ENCODE measurements around the gene PTPN1.
"Not testable (repeated sequence)": the region's sequence is repeated elsewhere in the genome, so short reads cannot be mapped to it uniquely, and the experiment has no call there.

The PTPN1 gene

DNA sequence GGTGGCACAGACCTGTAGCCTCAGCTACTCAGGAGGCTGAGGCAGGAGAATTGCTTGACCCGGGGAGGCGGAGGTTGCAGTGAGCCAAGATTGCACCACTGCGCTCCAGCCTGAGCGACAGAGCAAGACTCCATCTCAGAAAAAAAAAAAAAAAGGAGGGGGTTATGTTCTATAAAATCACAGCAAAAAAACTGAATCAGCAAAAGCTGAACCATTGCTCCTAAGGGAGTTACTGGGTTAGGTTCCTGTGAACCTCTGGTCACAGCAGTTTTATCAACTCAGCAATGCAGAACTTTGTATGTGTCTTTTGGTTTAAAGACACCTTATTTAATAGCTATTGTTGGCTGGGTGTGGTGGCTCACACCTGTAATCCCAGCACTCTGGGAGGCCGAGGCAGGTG lies 88.6 kb downstream of the PTPN1 start:
- H2BK12ac ChIP-seq (ENCODE audit: low read length); H2AK5ac ChIP-seq (ENCODE audit: low read depth, low read length); H4K91ac ChIP-seq (ENCODE audit: low read depth, low read length, poor library complexity); H3K27ac ChIP-seq (replicated peaks; ENCODE audit: low read length); H4K8ac ChIP-seq (ENCODE audit: low read depth, low read length); H2BK5ac ChIP-seq (ENCODE audit: low read length); DNase-seq (ENCODE audit: low spot score); H3K9me3 ChIP-seq (replicated peaks in 1 of 2; ENCODE audit: control insufficient read depth in 2 of 2, insufficient read depth in 1 of 2, low read depth in 1 of 2, low read length in 2 of 2); H2AFZ ChIP-seq (ENCODE audit: low read length); H2BK120ac ChIP-seq (ENCODE audit: low read depth, low read length); H3K4ac ChIP-seq (ENCODE audit: low read length); H3K4me3 ChIP-seq (ENCODE audit: low read length in 2 of 2); H2BK15ac ChIP-seq (ENCODE audit: low read length); H3K79me1 ChIP-seq (ENCODE audit: low read depth, low read length); H3K18ac ChIP-seq (ENCODE audit: low read length); H3K9ac ChIP-seq (ENCODE audit: low read depth, low read length, poor library complexity); H3K36me3 ChIP-seq (replicated peaks in 1 of 2; ENCODE audit: control insufficient read depth in 2 of 2, insufficient read depth in 2 of 2, low read length in 2 of 2); H3K27me3 ChIP-seq (ENCODE audit: control insufficient read depth in 3 of 3, insufficient read depth in 3 of 3, low read depth in 1 of 3, low read length in 3 of 3); H3K23ac ChIP-seq (ENCODE audit: low read depth, low read length, poor library complexity); H3K14ac ChIP-seq (ENCODE audit: low read length); H3K4me2 ChIP-seq (ENCODE audit: insufficient read depth, low read length, poor library complexity, severe bottlenecking): not testable (repeated sequence)
- H3K4me1 ChIP-seq (ENCODE audit: control insufficient read depth in 2 of 2, insufficient read depth in 1 of 2, low read depth in 1 of 2, low read length in 2 of 2) = peaks cover 9 to 17% of the 10 kb centered on the region in 2 donors
- no CpG with 5 or more reads among the region's 5 CpGs for WGBS, 2 donors (ENCODE audit: extremely low coverage in 2 of 2, insufficient read length in 2 of 2, insufficient replicate concordance in 1 of 2)

GRCh38 chr20:50600281-50600895 lies 90.2 kb downstream of the PTPN1 start:
- Histone ChIP-seq H3K36me3 (replicated peaks in 1 of 2; ENCODE audit: control insufficient read depth in 2 of 2, insufficient read depth in 2 of 2, low read length in 2 of 2) (no peaks in the 10 kb centered on the region), H2AK5ac (ENCODE audit: low read depth, low read length) (no peak overlapping the region), H3K9ac (ENCODE audit: low read depth, low read length, poor library complexity) (no peak overlapping the region), H3K4ac (ENCODE audit: low read length) (no peak overlapping the region), H4K8ac (ENCODE audit: low read depth, low read length) (no peak overlapping the region), H2AFZ (ENCODE audit: low read length) (no peak overlapping the region), H3K27me3 (ENCODE audit: control insufficient read depth in 3 of 3, insufficient read depth in 3 of 3, low read depth in 1 of 3, low read length in 3 of 3) (peaks cover 0 to 2% (median 0%) of the 10 kb centered on the region in 3 experiments), H3K4me2 (ENCODE audit: insufficient read depth, low read length, poor library complexity, severe bottlenecking) (no peak overlapping the region), H4K91ac (ENCODE audit: low read depth, low read length, poor library complexity) (no peak overlapping the region), H3K4me1 (ENCODE audit: control insufficient read depth in 2 of 2, insufficient read depth in 1 of 2, low read depth in 1 of 2, low read length in 2 of 2) (peaks cover 9 to 10% of the 10 kb centered on the region in 2 donors), H2BK12ac (ENCODE audit: low read length) (no peak overlapping the region), H3K14ac (ENCODE audit: low read length) (no peak overlapping the region), H2BK5ac (ENCODE audit: low read length) (no peak overlapping the region), H3K4me3 (ENCODE audit: low read length in 2 of 2) (no peak overlapping the region), H3K79me1 (ENCODE audit: low read depth, low read length) (no peaks in the 10 kb centered on the region), H3K27ac (replicated peaks; ENCODE audit: low read length) (no peak overlapping the region), H3K9me3 (replicated peaks in 1 of 2; ENCODE audit: control insufficient read depth in 2 of 2, insufficient read depth in 1 of 2, low read depth in 1 of 2, low read length in 2 of 2) (no peaks in the 10 kb centered on the region), H3K23ac (ENCODE audit: low read depth, low read length, poor library complexity) (no peak overlapping the region), H2BK120ac (ENCODE audit: low read depth, low read length) (no peak overlapping the region), H2BK15ac (ENCODE audit: low read length) (no peak overlapping the region), H3K18ac (ENCODE audit: low read length) (no peak overlapping the region)
- DNase-seq (ENCODE audit: low spot score) = no peak
- no CpG with 5 or more reads among the region's 12 CpGs for WGBS, 2 donors (ENCODE audit: extremely low coverage in 2 of 2, insufficient read length in 2 of 2, insufficient replicate concordance in 1 of 2)

DNA sequence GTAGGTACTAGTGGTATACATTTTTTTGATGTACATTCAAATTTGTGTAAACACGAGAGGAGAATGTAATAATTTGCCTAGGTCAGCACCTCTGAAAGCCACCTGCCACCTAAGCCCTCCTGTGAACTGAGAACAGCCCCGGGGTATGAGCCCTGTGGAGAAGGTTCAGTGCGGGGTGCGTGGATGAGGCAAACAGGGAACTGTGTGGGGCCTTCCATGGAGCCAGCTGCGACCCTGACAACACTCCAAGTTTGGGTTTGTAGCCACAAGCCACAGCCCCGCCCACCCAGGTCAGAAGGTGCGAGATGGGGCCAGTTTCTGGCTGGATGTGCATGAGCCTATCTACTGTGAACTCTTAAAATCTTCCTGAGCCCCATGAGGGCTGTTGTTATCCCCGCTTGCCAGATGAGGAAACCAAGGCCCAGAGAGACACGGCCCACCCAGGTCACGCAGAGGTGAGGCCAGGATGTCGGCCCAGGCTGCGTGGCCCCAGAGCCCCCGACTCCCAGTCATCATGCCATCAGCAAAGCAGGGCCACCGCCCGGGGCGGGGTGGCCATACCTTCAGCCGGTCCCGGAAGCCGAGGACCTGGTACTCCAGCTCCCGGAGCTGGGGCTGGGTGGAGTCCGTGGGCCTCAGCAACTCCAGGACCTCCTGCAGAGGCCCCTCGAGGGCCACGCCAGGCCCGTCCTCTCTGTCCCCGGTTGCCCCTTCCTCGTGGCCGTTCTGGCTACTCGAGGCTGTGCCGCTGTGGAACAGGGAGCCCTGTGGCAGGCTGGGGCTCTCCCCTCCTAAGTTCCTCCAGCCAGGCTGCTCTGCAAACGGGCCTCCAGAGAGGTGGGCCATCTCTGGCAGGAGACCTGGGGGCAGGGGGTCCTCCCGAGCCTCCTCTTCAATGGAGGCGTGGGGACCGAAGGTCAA lies 91.6 kb downstream of the PTPN1 start:
- no CpG with 5 or more reads among the region's 33 CpGs for WGBS, 2 donors (ENCODE audit: extremely low coverage in 2 of 2, insufficient read length in 2 of 2, insufficient replicate concordance in 1 of 2)
- peak overlapping the region; percentile 13 for H2BK5ac ChIP-seq (ENCODE audit: low read length)
- H2BK12ac ChIP-seq (ENCODE audit: low read length) = no peak overlapping the region
- H3K4me1 ChIP-seq (ENCODE audit: control insufficient read depth in 2 of 2, insufficient read depth in 1 of 2, low read depth in 1 of 2, low read length in 2 of 2) = no peaks in the 10 kb centered on the region
- H4K8ac ChIP-seq (ENCODE audit: low read depth, low read length) = no peak overlapping the region
- H3K36me3 ChIP-seq (replicated peaks in 1 of 2; ENCODE audit: control insufficient read depth in 2 of 2, insufficient read depth in 2 of 2, low read length in 2 of 2) = no peaks in the 10 kb centered on the region
- H3K9ac ChIP-seq (ENCODE audit: low read depth, low read length, poor library complexity) = no peak overlapping the region
- peak overlapping the region; percentile 31 for H2BK120ac ChIP-seq (ENCODE audit: low read depth, low read length)
- H3K79me1 ChIP-seq (ENCODE audit: low read depth, low read length) = no peaks in the 10 kb centered on the region
- no peak for DNase-seq (ENCODE audit: low spot score)
- no peak overlapping the region for H3K4me2 ChIP-seq (ENCODE audit: insufficient read depth, low read length, poor library complexity, severe bottlenecking)
- H3K27me3 ChIP-seq (ENCODE audit: control insufficient read depth in 3 of 3, insufficient read depth in 3 of 3, low read depth in 1 of 3, low read length in 3 of 3) = peaks cover 0 to 2% (median 0%) of the 10 kb centered on the region in 3 experiments
- no peak overlapping the region for H4K91ac ChIP-seq (ENCODE audit: low read depth, low read length, poor library complexity)
- no peak overlapping the region for H2AFZ ChIP-seq (ENCODE audit: low read length)
- no peak overlapping the region for H3K14ac ChIP-seq (ENCODE audit: low read length)
- H3K23ac ChIP-seq (ENCODE audit: low read depth, low read length, poor library complexity) = no peak overlapping the region
- H3K27ac ChIP-seq (replicated peaks; ENCODE audit: low read length) = no peak overlapping the region
- no peaks in the 10 kb centered on the region for H3K9me3 ChIP-seq (replicated peaks in 1 of 2; ENCODE audit: control insufficient read depth in 2 of 2, insufficient read depth in 1 of 2, low read depth in 1 of 2, low read length in 2 of 2)
- peak overlapping the region; percentile 81 for H2AK5ac ChIP-seq (ENCODE audit: low read depth, low read length)
- H3K4ac ChIP-seq (ENCODE audit: low read length) = no peak overlapping the region
- H3K18ac ChIP-seq (ENCODE audit: low read length) = peak overlapping the region; percentile 57
- H3K4me3 ChIP-seq (ENCODE audit: low read length in 2 of 2) = no peak overlapping the region
- H2BK15ac ChIP-seq (ENCODE audit: low read length) = no peak overlapping the region

- H3K4me1 ChIP-seq (ENCODE audit: control insufficient read depth in 2 of 2, insufficient read depth in 1 of 2, low read depth in 1 of 2, low read length in 2 of 2) = no peaks in the 10 kb centered on the region
- no peaks in the 10 kb centered on the region for H3K9me3 ChIP-seq (replicated peaks in 1 of 2; ENCODE audit: control insufficient read depth in 2 of 2, insufficient read depth in 1 of 2, low read depth in 1 of 2, low read length in 2 of 2)
- DNase-seq (ENCODE audit: low spot score) = no peak
- H3K14ac ChIP-seq (ENCODE audit: low read length) = no peak overlapping the region
- H3K27me3 ChIP-seq (ENCODE audit: control insufficient read depth in 3 of 3, insufficient read depth in 3 of 3, low read depth in 1 of 3, low read length in 3 of 3) = peaks cover 0 to 5% (median 0%) of the 10 kb centered on the region in 3 experiments
- H2AFZ ChIP-seq (ENCODE audit: low read length) = no peak overlapping the region
- no peak overlapping the region for H3K23ac ChIP-seq (ENCODE audit: low read depth, low read length, poor library complexity)
- no peak overlapping the region for H3K9ac ChIP-seq (ENCODE audit: low read depth, low read length, poor library complexity)
- H4K91ac ChIP-seq (ENCODE audit: low read depth, low read length, poor library complexity) = no peak overlapping the region
- no peaks in the 10 kb centered on the region for H3K36me3 ChIP-seq (replicated peaks in 1 of 2; ENCODE audit: control insufficient read depth in 2 of 2, insufficient read depth in 2 of 2, low read length in 2 of 2)
- no peak overlapping the region for H2BK12ac ChIP-seq (ENCODE audit: low read length)
- H2AK5ac ChIP-seq (ENCODE audit: low read depth, low read length) = peak overlapping the region; percentile 81
- peak overlapping the region; percentile 41 for H3K18ac ChIP-seq (ENCODE audit: low read length)
- no peak overlapping the region for H3K27ac ChIP-seq (replicated peaks; ENCODE audit: low read length)
- H2BK15ac ChIP-seq (ENCODE audit: low read length) = no peak overlapping the region
- no CpG with 5 or more reads among the region's 15 CpGs for WGBS, 2 donors (ENCODE audit: extremely low coverage in 2 of 2, insufficient read length in 2 of 2, insufficient replicate concordance in 1 of 2)
- no peak overlapping the region for H4K8ac ChIP-seq (ENCODE audit: low read depth, low read length)
- no peak overlapping the region for H3K4ac ChIP-seq (ENCODE audit: low read length)
- H2BK5ac ChIP-seq (ENCODE audit: low read length) = no peak overlapping the region
- no peak overlapping the region for H3K4me2 ChIP-seq (ENCODE audit: insufficient read depth, low read length, poor library complexity, severe bottlenecking)
- no peak overlapping the region for H3K4me3 ChIP-seq (ENCODE audit: low read length in 2 of 2)
- H2BK120ac ChIP-seq (ENCODE audit: low read depth, low read length) = peak overlapping the region; percentile 31
- H3K79me1 ChIP-seq (ENCODE audit: low read depth, low read length) = no peaks in the 10 kb centered on the region
These were observed 92.4 kb downstream of the PTPN1 start for GRCh38 chr20:50602432-50603088.
